Panc1 (cell line): ENCODE results near the gene SIGLEC7. TPM values are rescaled to one million over a fixed set of nuclear protein-coding genes. Genes with fewer than 3 reads are reported as not detected.

Experiments used
- ATAC-seq: fragments of 200-7000 bp; cut with Tn5 transposase; 2 replicates; pipeline ENCODE4 v1.9.1; 2020; ENCODE audit warnings: mild to moderate bottlenecking, moderate library complexity
- BruUV-seq: library from RNA; stranded (reverse); fragments of 400-500 nt; replicated peaks from 2 replicates; lab custom pipeline; 2021; lab: Mats Ljungman, UMichigan
- CTCF ChIA-PET: fragments of 300-600 bp; sonication (Branson Sonifier 250); formaldehyde crosslinking; loops from one replicate; lab custom pipeline; 2022; ENCODE audit warnings: antibody characterized with exemption; lab: Charles Lee
- POLR2A ChIA-PET: fragments of 300-600 bp; sonication (Branson Sonifier 250); formaldehyde crosslinking; loops from one replicate; lab custom pipeline; 2022; ENCODE audit warnings: antibody characterized with exemption; lab: Charles Lee
- DNase-seq: peaks from one replicate; pipeline ENCODE4 v3.0.0-alpha.2; 2010; ENCODE audit warnings: low read depth, low spot score
- H3K27ac ChIP-seq: 2 replicates; pipeline ENCODE4 v1.5.1; 2011; ENCODE audit warnings: mild to moderate bottlenecking, low read length, inconsistent platforms
- H3K27me3 ChIP-seq: fragments of 200-500 bp; sonication (Bioruptor generic); 2 replicates; pipeline ENCODE4 v1.6.0; 2014; ENCODE audit warnings: low read length, inconsistent platforms; ENCODE audit not compliant: control insufficient read depth, insufficient read depth
- H3K36me3 ChIP-seq: fragments of 200-500 bp; sonication (Bioruptor generic); 2 replicates; pipeline ENCODE4 v1.5.1; 2014; ENCODE audit warnings: inconsistent platforms, mild to moderate bottlenecking, low read length, moderate library complexity; ENCODE audit not compliant: control insufficient read depth, insufficient read depth
- H3K4me1 ChIP-seq: 2 replicates; pipeline ENCODE4 v1.5.1; 2011; ENCODE audit warnings: inconsistent platforms, mild to moderate bottlenecking, low read length, moderate library complexity; ENCODE audit not compliant: control insufficient read depth, insufficient read depth
- H3K4me3 ChIP-seq, 2 experiments: 2 replicates each; pipeline ENCODE4 v1.5.1; 2011 to 2012; ENCODE audit warnings: low read depth in 2 of 2, low read length in 2 of 2, mild to moderate bottlenecking in 2 of 2, inconsistent platforms in 1 of 2, moderate library complexity in 1 of 2
- H3K9me3 ChIP-seq: fragments of 200-500 bp; sonication (Bioruptor generic); 2 replicates; pipeline ENCODE4 v1.5.1; 2014; ENCODE audit warnings: low read depth, mild to moderate bottlenecking, inconsistent platforms, low read length, moderate library complexity; ENCODE audit not compliant: control insufficient read depth, insufficient read depth
- CTCF ChIP-seq: fragments of 450-650 bp; IDR thresholded peaks from 2 replicates; pipeline ENCODE4 v1.5.1; 2017; ENCODE audit warnings: mild to moderate bottlenecking
- POLR2AphosphoS5 ChIP-seq: IDR thresholded peaks from 2 replicates; pipeline ENCODE4 v1.6.1; 2012; ENCODE audit warnings: mild to moderate bottlenecking, low read depth, low read length, moderate library complexity
- REST ChIP-seq, 2 experiments: IDR thresholded peaks; 2 replicates each; pipeline ENCODE4 v1.6.1; 2011 to 2012; ENCODE audit warnings: low read depth in 2 of 2, control low read depth in 1 of 2, low read length in 1 of 2, mild to moderate bottlenecking in 1 of 2, moderate library complexity in 1 of 2; ENCODE audit not compliant: insufficient read depth in 1 of 2
- SIN3A ChIP-seq: IDR thresholded peaks from 2 replicates; pipeline ENCODE4 v1.6.1; 2012; ENCODE audit warnings: low read depth, mild to moderate bottlenecking, low read length, moderate library complexity, borderline replicate concordance; ENCODE audit not compliant: insufficient read depth
- TCF7L2 ChIP-seq: IDR thresholded peaks from 2 replicates; pipeline ENCODE4 v1.6.1; 2011; ENCODE audit warnings: mild to moderate bottlenecking, low read depth, low read length, inconsistent platforms
- in situ Hi-C: cut with HindIII; loops from 2 replicates; pipeline ENCODE4 v1.10.0; 2016; ENCODE audit warnings: low sequenced_read_pairs, low pct_unique_long_range_greater_than_20kb
- intact Hi-C: fragments of 100-400 bp; cut with micrococcal nuclease; formaldehyde crosslinking; loops from one replicate; pipeline ENCODE4 v1.10.0; 2022; ENCODE audit not compliant: unreplicated experiment
- total RNA-seq: library from RNA; stranded (reverse); gene quantifications from one replicate; pipeline ENCODE4 v1.2.1, GENCODE V29; 2021; ENCODE audit not compliant: unreplicated experiment

SIGLEC7 gene
- total RNA-seq, 1 experiment from 2014 or later = not detected

GRCh38 chr19:51145916-51146493 is 3.9 kb downstream of the SIGLEC7 start:
- H3K27ac ChIP-seq = no peak overlapping the region
- BruUV-seq = no TSS peak
- no peak for ATAC-seq

GRCh38 chr19:51146751-51147150 is 4.7 kb downstream of the SIGLEC7 start:
- H3K36me3 ChIP-seq = no peaks in the 10 kb centered on the region
- no peaks in the 10 kb centered on the region; the same call in 1 of the 2 replicates for H3K27me3 ChIP-seq
- H3K9me3 ChIP-seq = no peaks in the 10 kb centered on the region
- DNase-seq (no peak), ATAC-seq (no peak)
- ChIA-PET CTCF (no interaction called here), POLR2A (no interaction called here)
- TF ChIP-seq REST (IDR thresholded peaks at IDR 0.05; ENCODE audit: insufficient read depth in 1 of 2, low read depth in 2 of 2, low read length in 1 of 2) = no peak
- H3K4me3 ChIP-seq = no peak overlapping the region
- no peaks in the 10 kb centered on the region for H3K4me1 ChIP-seq
- in situ Hi-C loops = no loop called here
- no peak overlapping the region for H3K27ac ChIP-seq
- BruUV-seq = no TSS peak
- intact Hi-C loops = no loop called here

More at GRCh38 chr19:51145916-51146493, 3.9 kb downstream of the SIGLEC7 start:
- Histone ChIP-seq H3K36me3 (no peaks in the 10 kb centered on the region), H3K4me3 (no peak overlapping the region), H3K9me3 (no peaks in the 10 kb centered on the region), H3K4me1 (no peaks in the 10 kb centered on the region), H3K27me3 (no peaks in the 10 kb centered on the region; the same call in 1 of the 2 replicates)
- no peak for DNase-seq
- ChIA-PET POLR2A (no interaction called here), CTCF (interaction anchor here (0.9 kb wide), 1 partner anchor 14 kb away, joined by 3 read pairs; no protein-coding TSS in a partner anchor)
- in situ Hi-C loops = no loop called here
- TF ChIP-seq TCF7L2 (no peak), SIN3A (no peak), CTCF (no peak), REST (IDR thresholded peaks at IDR 0.05; ENCODE audit: insufficient read depth in 1 of 2, low read depth in 2 of 2, low read length in 1 of 2) (no peak), POLR2AphosphoS5 (no peak)
- intact Hi-C loops = no loop called here
